Transverse colon (tissue), 4 donors: Measurements from ENCODE around the gene ITGB7.
"Not testable (repeated sequence)": the region's sequence is repeated elsewhere in the genome, so short reads cannot be mapped to it uniquely, and the experiment has no call there.

Source experiments
- CTCF ChIP-seq, 5 experiments: fragments of 200-600 bp in 3 of 5; fragments of 450-650 bp in 2 of 5; sonication (generic) in 3 of 5; IDR thresholded peaks; 1 replicate in 2 of 5; 2 replicates in 3 of 5; pipeline ENCODE4 v1.5.1; 2016 to 2017; ENCODE audit warnings: antibody characterized with exemption in 5 of 5, inconsistent platforms in 3 of 5, mild to moderate bottlenecking in 2 of 5, moderate library complexity in 1 of 5
- POLR2A ChIP-seq: fragments of 450-650 bp; IDR thresholded peaks from one replicate; pipeline ENCODE4 v1.6.1; 2016; ENCODE audit warnings: antibody characterized with exemption, mild to moderate bottlenecking, moderate library complexity
- POLR2AphosphoS5 ChIP-seq, 3 donors: sonication (generic); formaldehyde crosslinking; IDR thresholded peaks; one replicate each; pipeline ENCODE4 v1.6.1; 2016; ENCODE audit warnings: antibody characterized with exemption in 3 of 3

GRCh38 chr12:53178803-53179202 is 28.2 kb downstream of the ITGB7 start:
- not testable (repeated sequence) for TF ChIP-seq POLR2AphosphoS5 (IDR thresholded peaks at IDR 0.05); CTCF (IDR thresholded peaks at IDR 0.05); POLR2A
